Embryonic facial prominence (tissue), 1 donor: ENCODE measurements around the gene ZKSCAN7.
A peak's percentile ranks its signal among the peaks of the same experiment; 100 is the strongest.
"Not testable (repeated sequence)": the region's sequence is repeated elsewhere in the genome, so short reads cannot be mapped to it uniquely, and the experiment has no call there.

Experiments
- DNase-seq: peaks from one replicate; pipeline ENCODE4 v3.0.0-alpha.2; 2016; ENCODE audit errors: extremely low spot score

Gene ZKSCAN7

DNA sequence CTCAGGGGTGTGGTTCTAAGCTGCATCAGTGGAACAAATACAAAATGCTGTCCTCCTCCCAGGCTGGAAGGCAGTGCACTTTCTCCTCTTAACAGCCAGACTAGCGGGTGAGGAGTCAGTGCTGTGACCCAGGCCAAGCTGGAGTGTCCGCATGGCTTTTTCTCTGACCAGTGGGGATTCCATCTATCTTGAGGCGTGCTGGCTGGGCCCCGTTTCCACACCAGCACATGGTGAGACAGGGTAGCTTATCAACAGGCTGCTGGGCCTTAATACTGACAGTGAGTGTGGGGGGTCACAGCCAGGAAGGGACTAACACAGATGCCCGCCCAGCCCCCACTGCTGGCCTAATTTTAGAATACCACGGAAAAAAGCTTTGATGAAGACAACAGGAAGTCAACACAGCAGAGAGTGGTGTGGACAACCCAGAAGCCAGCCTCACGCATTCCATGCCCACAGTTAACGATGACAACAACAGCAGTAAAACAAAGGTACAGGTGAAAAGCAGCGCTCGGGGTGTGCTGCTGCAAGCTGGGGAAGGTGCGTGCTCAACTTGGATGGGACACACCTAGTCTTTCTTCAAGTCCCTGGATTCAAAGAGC lies 22.5 kb downstream of the ZKSCAN7 start:
- DNase-seq = not testable (repeated sequence)

DNA sequence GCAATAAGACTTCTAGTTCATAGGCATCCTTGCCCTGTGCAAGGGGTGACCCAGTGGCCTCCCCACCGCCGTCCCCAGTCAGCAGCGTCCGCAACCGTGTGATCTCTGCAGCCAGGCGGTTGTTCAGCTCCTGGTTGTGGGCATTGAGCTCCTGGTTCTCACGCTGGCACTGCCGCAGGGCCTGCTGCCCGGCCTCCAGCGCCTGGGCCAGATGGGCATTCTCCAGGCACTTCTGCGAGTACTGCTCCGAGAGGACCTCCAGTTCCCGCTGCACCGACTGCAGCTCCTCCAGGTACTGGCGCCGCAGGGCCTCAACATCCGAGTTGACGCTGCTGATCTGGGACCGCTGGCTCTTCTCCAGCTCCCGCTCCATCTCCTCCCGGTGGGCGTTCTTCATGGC lies 23.3 kb downstream of the ZKSCAN7 start:
- DNase-seq = not testable (repeated sequence)

GRCh38 chr3:44578924-44579515 lies 24.0 kb downstream of the ZKSCAN7 start:
- DNase-seq = not testable (repeated sequence)

DNA sequence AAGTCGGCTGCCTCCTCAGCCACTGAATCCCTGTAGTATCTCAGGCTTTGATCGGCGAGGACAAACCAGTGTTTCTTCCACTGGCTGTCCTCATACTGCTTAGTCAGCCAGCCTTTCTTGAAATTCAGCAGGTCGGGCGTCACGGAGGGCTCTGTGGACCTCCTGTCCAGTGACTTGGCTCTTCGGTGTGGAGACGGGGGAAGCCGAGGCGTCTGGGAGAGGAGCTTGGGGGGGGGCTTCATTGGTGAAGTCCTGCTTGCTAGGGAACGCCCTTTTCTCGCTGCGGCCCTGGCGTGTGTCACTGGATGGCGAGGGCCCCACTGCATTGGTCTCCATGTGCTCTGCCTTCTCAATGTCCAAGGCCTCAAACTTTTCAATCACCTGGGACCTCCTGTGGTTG lies 24.8 kb downstream of the ZKSCAN7 start:
- not testable (repeated sequence) for DNase-seq

DNA sequence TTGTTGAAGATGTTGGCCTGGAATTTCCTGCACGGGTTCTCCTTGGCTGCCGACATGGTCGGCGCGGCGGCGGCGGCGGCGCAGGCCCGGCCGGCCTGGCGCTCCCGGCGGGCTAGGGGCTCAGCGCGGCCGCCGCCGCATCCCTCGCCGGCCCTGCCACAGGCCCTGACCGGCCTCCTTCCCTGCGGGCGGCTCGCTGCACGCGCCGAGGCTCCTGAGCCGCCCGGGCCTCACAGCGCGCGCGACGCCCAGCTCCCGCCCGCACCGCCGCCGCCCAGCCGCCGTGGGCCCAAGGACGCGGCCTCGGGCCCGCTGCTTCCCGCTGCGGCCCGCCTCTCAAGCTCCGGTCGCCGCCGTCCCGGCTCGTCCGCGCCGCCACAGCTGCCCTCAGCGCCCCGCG lies 26.0 kb downstream of the ZKSCAN7 start:
- DNase-seq = not testable (repeated sequence)

- DNase-seq = peak; percentile 76
Observed at GRCh38 chr3:44584646-44585501, 29.9 kb downstream of the ZKSCAN7 start, which contains the start of gene ZNF660. TSS of gene ZNF660 (plus strand) at chr3:44584964. CDS start at chr3:44594194, 9,230 bp downstream.

DNA sequence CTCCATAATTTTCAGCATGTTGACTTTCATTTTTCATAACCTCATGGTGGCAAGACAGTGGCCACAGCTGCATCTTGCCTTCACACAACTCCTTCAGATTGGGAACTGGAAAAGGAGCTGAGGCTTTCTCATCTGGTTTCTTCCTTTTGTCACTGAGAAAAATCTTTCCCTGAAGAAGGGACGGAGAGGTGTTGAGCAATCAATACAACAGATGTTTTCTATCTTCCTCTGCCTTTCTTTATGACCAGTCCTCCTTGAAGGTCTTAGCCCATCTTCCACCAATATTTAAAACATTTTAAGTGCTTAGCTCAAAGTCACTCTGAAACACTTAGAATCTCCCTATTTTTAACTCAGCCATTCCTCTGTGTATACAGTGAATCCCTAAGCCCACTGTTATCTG lies 41.6 kb downstream of the ZKSCAN7 start:
- no peak for DNase-seq

DNA sequence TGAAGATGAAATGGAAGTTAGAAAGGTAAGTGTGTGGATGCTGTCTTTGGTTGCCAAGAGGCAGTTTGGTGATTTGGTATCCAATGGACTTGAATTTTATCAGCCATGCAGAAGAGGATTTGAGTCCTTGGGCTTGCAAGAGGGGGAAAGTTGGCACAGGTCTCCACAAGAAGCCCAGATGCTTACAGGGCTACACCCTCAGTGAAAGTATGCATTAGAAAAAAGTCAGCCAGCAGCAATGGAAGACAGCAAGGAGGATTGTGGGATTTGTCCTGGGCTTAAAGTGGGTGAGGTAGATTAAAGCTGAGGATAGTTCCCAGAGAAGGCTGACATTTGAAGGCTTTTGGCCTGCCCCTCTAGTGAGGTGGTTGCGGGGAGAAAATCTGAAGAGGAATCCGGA lies 46.8 kb downstream of the ZKSCAN7 start:
- no peak for DNase-seq

DNA sequence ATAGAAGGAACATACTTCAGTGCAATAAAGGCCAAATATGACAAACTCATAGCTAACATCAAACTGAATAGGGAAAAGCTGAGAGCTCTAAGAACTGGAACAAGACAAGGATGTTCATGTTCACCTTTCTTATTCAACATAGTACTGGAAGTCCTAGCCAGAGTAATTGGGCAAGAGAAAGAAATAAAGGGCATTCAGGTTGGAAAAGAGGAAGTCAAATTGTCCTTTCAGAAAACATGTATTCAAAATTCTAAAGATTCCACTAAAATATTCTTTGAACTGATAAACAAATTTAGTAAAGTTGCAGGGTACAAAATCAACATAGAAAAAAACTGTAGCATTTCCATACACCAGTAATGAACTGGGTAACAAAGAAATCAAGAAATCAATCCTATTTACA lies 57.7 kb downstream of the ZKSCAN7 start:
- no peak for DNase-seq
